NCI-H524 (cell line): ENCODE results near the gene DUSP1.

Source experiments
- DNase-seq, 2 experiments: peaks; one replicate each; lab custom pipeline; 2025; lab: John Stamatoyannopoulos, UW

Gene DUSP1

DNA sequence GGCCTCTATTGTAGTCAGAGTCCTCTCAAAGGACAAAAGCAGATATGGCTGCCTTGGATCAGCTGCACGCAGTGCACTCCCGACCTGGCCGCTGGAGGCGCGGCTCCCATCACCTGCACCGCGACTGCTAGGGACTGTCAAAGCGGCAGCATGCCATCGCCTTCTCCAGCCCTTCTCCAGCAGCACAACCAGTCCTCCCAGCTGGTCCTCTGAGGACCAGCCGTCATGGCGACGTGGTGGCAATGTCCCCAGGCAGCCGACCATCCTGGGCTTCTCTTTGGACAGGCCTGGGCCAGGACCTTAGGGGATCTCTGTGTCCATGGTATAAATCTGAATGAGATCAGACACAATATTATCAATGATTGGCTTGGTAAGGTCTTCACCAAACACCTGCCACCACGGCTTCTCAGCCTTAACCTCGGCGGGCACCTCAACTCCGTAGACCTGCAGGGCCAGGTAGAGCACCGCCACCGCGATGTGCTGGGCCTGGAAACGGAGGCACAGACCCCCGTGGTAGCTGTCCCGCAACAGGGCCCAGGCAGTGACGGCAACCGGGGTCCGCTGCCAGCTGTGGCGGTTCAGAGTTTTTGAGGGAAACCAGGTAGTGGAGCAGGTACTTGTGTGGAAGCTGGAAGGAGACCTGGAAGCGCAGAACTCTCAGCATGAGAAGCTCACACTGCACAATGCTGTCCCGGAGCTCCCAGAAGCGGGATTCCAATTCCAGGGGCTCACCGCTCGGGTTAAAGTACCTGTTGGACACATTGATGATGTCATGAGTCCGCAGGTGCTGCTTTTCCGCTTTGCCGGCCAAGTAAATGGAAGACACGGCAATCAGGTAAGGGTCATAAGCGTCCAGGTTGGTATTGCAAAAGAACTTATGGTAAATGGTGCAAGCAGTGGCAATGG lies 8.5 kb downstream of the DUSP1 start:
- DNase-seq = no peak

DNA sequence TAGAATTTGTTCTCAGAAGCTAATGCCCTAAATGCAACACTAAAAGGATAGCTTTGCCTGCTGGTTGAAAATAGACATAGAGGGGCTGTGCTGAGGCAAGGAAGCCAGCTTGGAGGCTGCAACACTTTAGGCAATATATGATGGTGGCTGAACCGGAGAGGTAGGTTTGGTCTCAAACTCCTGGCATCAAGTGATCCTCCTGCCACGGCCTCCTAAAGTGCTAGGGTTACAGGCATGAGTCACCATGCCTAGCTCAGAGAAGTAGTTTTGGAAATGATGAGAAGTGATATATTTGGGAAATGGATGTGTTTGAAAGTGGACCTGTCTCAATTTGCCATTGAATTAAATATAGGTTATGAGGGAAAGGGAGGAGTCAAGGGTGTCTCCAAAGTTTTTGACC lies 10.0 kb downstream of the DUSP1 start:
- no peak for DNase-seq

DNA sequence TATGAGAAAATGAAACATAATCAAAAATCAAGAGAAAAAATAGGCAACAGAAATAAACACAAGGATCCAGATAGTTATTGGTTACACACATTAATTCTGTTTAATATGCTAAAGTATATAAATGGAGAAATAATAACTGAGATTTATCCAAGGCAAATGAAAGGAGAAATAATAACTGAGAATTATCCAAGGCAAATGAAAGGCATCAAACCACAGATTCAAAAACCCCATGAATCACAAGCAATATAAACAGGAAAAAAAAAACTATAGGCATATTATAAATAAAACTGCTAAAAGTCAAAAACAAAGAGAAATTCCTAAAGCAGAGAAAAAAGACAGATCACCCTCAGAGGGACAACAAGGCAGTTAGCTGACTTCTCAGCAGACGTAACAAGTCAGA lies 10.9 kb downstream of the DUSP1 start:
- DNase-seq = no peak

DNA sequence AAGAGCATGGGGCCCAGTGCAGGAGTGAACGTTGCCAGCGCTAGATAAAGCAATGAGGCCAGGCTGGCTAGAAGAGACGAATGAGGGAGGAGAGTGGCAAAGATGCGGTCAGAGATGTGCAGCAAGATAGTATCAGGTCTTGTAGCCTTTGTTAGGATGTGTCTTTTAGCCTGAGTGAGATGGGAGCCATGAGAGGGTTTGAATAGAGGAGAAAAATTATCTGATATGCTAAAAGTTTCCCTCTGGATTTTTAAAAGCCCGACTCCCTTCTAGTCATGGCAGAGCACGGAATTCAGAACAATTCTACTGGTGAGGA lies 12.2 kb downstream of the DUSP1 start:
- DNase-seq = no peak

DNA sequence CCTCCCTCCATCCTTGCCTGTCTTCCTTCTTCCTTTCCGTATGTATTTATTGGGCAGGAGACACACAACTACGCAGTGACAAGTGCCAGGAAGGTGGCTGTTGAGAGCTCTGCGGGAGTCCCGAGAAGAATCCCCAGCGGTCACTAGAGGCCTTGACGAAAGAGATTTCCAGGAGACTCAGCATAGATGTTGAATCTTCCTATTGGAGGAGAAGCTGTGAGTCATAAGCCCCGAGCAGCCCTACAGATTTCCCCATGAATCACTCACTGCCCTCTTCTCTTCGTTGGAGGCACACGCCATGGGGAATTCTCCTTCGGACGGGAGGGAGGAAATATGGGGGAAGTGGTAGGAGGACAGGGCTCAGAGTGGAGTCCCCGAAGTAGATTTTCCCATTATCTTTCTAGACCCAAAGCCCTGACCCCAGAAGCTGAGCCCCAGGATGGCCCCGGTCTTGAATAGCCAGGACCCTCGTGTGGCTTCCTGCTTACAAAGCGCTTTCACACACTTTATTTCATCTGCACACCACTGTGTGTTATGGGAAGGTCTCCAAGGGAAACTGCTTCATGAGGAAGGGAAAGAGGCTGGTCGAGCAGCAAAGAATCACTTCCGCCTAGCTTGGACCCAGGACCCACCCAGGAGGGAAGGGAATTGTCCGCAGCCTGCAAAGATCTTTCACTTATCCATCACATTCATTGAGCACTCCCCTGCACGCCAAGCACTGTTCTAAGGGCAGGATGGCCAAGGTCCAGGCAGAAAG lies 12.7 kb downstream of the DUSP1 start:
- DNase-seq = no peak

DNA sequence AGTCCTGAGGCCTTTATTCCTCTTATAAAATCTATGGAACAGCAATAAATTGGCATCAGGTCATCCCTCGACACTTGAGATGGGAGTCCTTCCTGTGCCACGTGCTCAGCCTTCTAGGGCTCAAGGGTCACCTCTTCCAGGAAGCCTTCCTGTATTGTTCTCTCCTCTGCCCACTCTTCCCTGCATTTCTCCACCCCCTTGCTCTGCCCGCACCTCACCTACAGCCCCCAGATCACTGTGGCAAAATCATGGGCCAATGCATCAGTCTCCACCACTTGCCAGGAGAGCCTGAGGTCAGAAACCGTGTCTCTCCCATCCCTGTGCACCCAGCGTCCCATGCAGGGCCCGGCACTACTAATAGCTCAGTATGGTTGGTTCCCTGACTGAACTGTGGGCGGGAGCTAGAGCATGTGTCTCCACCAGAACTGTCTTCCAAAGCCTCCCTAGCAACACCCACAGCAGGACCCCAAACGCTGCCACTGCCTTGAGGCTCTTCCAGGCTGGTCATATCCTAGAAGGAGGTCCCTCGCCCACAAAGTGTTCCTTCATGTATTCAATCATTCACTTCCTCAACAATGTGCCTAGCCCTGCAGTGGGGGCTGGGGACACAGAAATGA lies 13.5 kb downstream of the DUSP1 start:
- DNase-seq = no peak

DNA sequence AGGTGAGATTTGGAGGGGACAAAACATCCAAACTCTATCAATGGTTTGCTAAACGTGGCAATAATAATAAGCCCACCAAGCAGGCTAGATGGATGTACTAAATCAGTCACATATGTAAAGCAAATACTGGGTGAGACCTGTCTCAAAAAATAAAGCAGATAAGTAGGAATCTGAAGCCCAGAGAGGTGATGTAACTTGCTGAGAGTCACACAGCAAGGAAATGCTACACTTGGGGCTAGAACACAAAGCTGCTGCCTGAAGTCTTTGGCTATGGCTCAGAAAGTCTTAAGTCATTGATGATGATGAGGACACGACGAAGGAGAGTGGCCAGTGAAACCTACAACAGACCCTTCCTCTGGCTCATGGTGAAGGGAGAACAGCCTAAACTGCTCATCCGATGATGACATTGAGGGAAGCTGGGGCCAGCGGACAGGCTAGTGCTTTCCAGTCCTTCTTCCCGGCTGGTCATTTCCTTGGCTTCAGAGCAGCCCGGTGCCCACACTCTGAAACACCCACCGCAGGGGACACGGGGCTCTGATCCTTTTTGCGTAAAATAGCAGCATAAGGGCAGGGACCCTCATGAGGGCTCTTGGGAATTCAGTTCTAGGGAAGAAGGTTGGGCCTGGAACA lies 14.1 kb downstream of the DUSP1 start:
- DNase-seq = no peak

DNA sequence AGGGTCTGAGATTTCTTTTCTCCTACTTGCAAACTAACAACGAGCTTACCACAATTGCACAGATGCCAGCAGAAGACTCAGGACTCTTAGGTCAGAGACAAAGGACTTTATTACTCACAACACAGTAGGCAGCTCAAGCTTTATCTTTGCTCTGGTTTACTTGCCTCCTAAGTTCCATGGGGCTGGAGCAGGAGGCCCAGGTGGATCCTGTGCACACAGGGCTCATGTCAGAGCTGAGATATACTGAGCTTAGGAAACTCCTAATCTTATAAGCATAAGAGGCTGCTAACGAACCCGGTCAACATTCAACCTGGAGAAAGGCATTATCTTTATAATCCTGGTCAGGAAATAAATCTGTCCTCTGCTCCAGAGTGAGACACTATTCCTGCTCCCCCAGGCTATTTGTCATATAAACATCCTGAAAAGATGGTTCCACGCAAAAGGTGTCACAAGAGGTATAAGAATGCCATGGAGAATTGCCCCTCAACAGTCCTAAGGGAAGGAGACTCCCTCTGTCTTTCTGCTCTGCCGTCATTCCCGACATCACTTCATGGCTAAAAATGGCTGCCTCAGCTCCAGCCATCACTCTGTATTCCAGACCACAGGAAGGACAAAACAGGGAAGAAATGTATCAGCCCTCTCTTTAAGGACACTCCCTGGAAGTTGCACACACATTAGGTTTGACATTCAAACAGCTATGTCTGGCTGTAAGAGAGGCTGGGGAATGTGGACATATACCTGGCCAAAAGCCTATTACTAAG lies 16.2 kb downstream of the DUSP1 start:
- no peak for DNase-seq

DNA sequence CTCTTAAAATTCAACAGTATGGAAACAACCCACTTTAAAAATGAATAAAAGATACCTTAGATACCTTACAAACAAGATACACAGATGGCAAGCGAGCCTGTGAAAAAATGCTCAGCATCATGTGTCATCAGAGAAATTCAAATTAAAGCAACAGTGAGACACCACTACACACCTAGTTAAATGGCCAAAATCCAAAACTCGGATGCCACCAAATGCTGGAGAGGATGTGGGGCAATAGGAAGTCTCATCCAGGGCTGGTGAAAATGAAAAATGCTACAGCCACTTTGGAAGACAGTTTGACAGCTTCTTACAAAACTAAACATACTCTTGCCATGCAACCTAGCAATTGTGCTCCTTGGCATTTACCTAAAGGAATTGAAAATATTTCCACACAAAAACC lies 17.9 kb downstream of the DUSP1 start:
- DNase-seq = no peak

DNA sequence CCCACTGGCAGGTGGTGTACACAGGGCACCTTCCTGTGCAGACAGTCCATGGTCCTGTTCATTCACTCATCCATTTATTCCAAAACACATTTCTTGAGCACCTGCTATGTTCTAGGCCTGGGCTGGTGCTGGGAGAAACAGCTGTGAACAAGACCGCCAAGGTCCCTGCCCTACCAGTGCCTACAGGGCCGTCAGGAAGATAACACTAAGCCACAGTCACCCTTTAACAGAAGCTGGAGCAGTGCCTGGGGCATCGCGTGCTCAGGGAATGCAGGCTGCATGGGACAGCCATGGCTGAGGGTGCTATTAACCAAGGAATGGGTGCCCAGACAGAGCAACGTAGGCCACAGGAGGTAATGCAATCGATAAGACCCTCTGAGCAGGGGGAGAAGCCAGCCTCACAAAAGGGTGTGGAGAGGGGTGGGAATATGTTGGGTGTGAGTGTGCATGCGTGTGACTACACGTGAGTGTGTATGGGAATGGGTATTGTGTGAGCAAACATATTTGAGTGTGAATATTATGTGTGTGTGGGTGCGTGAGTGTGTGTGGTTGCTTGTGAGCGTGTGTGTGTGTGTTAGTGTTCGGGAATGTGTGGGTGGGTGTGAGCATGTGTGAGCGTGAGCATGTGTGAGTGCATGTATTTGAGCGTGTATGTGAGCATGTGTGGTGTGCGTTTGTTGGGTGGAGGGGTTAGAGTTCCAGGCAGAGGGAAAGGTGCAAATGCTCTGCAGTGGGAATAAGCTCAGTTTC lies 19.1 kb downstream of the DUSP1 start:
- DNase-seq = no peak

DNA sequence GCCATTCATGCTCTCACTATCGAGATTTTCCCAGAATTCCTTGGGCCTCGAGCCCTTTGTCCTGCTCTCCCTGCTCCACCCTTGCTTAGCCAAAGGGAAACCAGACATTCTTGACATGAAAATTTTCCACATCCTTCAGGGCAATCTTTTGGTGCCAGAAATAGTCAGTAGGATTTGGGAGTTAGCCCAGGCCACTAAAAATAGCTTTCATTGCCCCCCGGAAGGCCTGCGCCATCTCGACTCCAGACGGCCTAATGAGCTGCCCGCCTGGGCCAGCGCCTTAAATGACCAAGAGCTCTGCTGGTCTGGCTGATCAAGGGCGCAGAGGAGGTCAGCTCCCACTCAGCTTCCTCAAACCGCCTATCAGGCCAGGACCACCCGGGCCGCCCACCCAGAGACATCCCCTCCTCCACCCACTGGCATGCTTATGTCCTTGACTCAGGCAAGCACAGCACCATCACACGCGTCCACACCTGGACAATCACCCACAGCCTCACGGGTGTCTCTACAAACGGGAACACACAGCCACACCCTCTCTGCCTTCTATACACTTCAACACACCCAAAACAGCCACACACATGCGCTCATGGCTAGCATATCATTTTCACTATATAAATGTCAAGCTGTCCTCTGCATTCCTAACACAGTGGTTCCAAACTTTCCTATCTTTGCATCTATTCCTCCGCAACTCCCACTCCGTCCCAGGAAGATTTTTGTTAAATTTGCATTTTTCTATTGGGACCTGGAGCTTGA lies 20.9 kb downstream of the DUSP1 start:
- no peak for DNase-seq

DNA sequence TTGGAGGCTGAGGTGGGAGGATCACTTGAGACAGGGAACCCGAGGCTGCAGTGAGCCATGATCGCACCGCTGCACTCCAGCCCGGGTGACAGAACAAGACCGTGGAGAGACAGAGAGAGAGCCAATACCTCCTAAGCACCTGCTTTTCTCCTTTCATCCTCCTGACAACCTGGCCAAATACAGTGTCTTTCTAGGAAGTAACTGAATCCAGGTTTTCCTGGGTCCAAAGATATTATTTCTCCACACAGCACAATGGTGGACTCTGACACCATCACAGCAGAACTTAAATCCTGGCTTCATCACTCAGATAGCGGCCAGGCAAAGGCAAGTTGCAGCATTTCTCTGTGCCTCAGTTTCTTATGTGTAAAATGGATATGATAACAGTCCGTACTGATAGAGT lies 21.9 kb downstream of the DUSP1 start:
- DNase-seq = no peak

DNA sequence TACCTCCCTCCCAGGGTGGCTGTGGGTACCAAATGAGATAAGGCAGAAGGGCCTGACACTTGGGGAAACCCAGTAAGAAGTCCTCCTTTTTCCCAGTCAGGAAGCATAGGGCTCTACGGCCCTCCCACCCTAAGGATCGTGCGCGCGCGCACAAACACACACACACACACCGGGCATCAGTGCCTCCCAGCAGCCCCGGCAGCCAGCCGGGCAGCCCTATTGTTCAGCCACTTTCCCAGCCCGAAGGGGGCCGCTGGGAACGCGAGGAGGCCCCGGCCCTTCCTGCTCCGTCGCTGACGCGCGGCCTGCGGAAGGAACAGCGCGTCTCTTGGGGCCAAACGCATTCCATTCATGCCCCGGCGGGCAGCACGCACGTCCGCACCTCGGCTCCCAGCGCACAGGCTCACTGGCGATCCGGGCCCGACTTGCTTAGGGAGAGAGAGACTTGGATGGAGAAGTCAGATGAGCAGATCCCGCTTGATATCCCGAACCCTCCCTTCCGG lies 22.6 kb downstream of the DUSP1 start:
- DNase-seq = no peak

DNA sequence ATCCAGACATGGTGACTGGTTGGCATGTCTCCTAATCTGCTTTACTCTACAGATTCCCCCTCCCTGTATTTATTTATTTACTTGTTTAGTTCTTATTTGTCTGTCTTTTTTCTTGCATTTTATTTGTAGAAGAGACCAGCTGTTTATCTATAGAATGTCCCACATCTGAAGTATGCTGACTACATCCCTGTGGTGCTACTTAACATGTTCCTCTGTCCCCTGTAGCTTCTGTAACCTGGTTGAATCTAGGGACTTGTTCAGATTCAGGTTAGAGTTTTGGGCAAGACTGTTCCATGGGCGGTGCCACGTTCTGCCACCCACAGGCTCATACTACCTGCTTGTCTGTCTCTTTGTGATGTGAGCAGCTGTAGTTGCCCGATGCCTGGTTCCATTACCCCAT lies 23.5 kb downstream of the DUSP1 start:
- DNase-seq = no peak

DNA sequence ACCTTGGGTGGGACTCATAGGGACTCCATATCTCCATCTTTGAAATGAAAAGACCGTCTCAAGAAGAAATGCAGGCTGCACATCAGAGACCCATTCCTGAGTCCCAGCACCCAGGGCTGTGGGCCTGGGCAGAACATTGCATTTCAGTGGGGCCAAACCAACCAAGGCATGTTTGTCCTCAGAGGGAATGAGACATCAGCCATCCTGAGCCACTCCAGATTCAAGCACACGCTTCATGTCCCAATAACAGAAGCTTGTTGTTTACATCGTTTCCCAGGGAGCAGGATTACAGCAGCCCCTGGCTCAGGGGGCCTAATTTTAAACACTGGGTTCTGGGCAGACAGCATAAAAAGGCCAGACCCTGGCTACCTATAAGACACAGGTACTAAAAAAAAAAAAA lies 24.3 kb downstream of the DUSP1 start:
- DNase-seq = no peak

DNA sequence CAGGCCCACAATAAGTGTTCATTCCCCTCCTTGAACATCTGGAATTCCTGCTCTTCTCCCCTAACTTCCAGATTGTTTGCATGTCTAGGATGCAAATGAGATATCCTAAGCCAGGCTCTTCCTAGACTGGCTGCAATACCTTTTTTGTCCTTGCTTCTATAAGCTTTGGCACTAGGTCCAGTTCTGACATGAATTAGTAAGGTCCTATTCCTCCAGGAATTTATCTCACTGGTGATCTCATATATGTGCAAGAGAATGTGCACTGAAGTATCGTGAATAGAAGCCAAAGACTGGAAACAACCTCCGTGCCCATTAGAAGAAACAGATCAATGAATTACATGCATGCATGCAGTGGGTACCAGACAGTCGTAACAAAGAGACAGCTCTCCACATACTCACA lies 25.2 kb downstream of the DUSP1 start:
- DNase-seq = no peak

DNA sequence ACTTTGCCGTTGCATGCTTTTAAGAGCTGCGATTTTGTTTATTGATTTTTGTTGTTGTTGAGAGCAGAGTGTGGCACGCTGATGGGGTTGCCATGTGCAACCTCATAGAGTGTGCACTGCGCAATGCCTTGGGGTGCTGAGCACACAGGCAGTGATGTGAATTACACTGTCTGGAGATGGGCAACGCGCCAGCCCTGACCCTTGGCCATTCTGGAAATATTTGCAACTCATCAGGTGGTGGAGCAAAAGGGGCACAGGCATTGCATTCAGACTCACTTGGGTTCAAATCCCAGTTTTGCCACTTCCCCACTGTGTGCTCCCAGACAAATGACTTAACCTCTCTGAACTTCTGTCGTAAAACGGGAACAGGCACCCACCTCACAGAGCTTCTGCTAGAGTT lies 25.6 kb downstream of the DUSP1 start:
- DNase-seq = no peak

DNA sequence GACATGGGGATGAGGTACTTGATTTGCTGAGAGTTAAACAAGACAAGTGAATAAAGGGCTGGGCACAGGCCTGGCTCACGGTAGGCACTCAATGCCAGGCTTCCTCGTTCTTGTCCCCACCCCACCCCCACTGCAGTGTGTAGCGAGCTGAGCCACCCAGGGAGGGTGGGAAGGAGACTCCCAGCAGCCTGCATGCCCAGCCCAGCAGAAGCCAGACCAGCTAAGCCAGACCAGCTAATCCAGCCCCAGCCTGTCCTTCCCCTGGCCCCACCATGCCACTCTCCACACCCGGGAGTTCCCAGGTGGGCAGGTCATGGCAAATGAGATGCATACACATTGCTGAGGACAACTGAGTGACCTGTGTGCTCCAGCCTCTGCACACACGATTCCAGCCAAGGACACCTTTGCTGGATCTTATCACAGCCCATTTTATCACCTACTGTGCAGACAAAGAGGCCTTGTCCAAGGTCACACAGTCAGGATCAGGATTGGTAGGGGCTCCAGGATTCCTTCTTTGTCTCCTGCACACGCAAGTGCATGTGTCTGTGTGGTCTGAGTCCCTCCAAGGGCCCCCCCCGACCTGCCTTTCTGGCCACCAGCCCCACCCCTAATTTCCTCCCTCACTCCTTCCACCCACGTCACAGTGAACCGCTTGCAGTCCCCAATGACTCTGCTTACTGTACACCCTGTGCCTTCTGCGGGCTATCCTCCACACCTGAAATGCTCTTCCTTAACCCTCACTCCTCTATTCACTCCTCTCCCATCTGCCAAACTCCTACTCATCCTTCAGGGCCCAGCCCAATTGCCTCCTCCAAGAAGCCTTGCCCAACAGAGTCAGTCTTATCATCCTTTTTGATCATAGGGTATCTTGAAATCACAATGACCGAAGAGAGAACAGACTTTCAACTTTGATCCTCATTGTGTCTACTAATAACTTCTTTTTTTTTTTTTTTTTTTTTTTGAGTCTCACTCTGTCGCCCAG lies 26.6 kb downstream of the DUSP1 start:
- no peak for DNase-seq
